Measurements from ENCODE around the gene SS18.

SS18 gene

GRCh38 chr18:26039203-26039602 is 51.2 kb downstream of the SS18 start:
- H3K4me2 ChIP-seq (ENCODE audit: low read length): no peak overlapping the region
- TF ChIP-seq EZH2 (IDR thresholded peaks at IDR 0.05; ENCODE audit: borderline replicate concordance, low read length) (no peak), CTCF (IDR thresholded peaks at IDR 0.05; ENCODE audit: low read length) (no peak)
- no peaks in the 10 kb centered on the region for H3K4me1 ChIP-seq (ENCODE audit: insufficient read depth, low read length, severe bottlenecking)
- no peak overlapping the region for H2AFZ ChIP-seq (ENCODE audit: low read length)
- H3K9ac ChIP-seq (ENCODE audit: low read length): no peak overlapping the region
- no peaks in the 10 kb centered on the region for H3K9me2 ChIP-seq (ENCODE audit: low read depth, low read length)
- H4K20me1 ChIP-seq (ENCODE audit: insufficient read depth, low read length): no peaks in the 10 kb centered on the region
- H3K9me3 ChIP-seq (ENCODE audit: low read length): no peaks in the 10 kb centered on the region
- H3F3A ChIP-seq (ENCODE audit: insufficient read depth, low read length): no peaks in the 10 kb centered on the region
- no peak overlapping the region for H3K4me3 ChIP-seq (ENCODE audit: low read depth, low read length, poor library complexity, severe bottlenecking)
- peaks cover 73% of the 10 kb centered on the region for H3K36me3 ChIP-seq (ENCODE audit: insufficient read depth, low read length)
- no peak overlapping the region for H3K27ac ChIP-seq (ENCODE audit: low read depth, low read length, poor library complexity, severe bottlenecking)
- H3K79me2 ChIP-seq (ENCODE audit: insufficient read depth, low read length): no peaks in the 10 kb centered on the region; the same call in 1 of the 2 replicates
- H3K27me3 ChIP-seq (ENCODE audit: insufficient read depth, low read length): no peaks in the 10 kb centered on the region

- no peaks in the 10 kb centered on the region; the same call in 1 of the 2 replicates for H3K79me2 ChIP-seq (ENCODE audit: insufficient read depth, low read length)
- H3K9me3 ChIP-seq (ENCODE audit: low read length): no peaks in the 10 kb centered on the region
- no peak overlapping the region for H3K4me3 ChIP-seq (ENCODE audit: low read depth, low read length, poor library complexity, severe bottlenecking)
- H2AFZ ChIP-seq (ENCODE audit: low read length): no peak overlapping the region
- no peaks in the 10 kb centered on the region for H4K20me1 ChIP-seq (ENCODE audit: insufficient read depth, low read length)
- H3K9me2 ChIP-seq (ENCODE audit: low read depth, low read length): no peaks in the 10 kb centered on the region
- H3K27me3 ChIP-seq (ENCODE audit: insufficient read depth, low read length): no peaks in the 10 kb centered on the region
- no peaks in the 10 kb centered on the region for H3K4me1 ChIP-seq (ENCODE audit: insufficient read depth, low read length, severe bottlenecking)
- H3K4me2 ChIP-seq (ENCODE audit: low read length): no peak overlapping the region
- no peak overlapping the region for H3K27ac ChIP-seq (ENCODE audit: low read depth, low read length, poor library complexity, severe bottlenecking)
- no peak overlapping the region for H3K9ac ChIP-seq (ENCODE audit: low read length)
- H3F3A ChIP-seq (ENCODE audit: insufficient read depth, low read length): no peaks in the 10 kb centered on the region
- TF ChIP-seq EZH2 (IDR thresholded peaks at IDR 0.05; ENCODE audit: borderline replicate concordance, low read length): no peak
- no peak for TF ChIP-seq CTCF (IDR thresholded peaks at IDR 0.05; ENCODE audit: low read length)
- H3K36me3 ChIP-seq (ENCODE audit: insufficient read depth, low read length): peaks cover 86% of the 10 kb centered on the region
These were observed 53.8 kb downstream of the SS18 start for GRCh38 chr18:26036635-26037034.

- Histone ChIP-seq H3K4me3 (ENCODE audit: low read depth, low read length, poor library complexity, severe bottlenecking) (no peak overlapping the region), H3K4me2 (ENCODE audit: low read length) (no peak overlapping the region), H3K36me3 (ENCODE audit: insufficient read depth, low read length) (peaks cover 94% of the 10 kb centered on the region), H3K27ac (ENCODE audit: low read depth, low read length, poor library complexity, severe bottlenecking) (no peak overlapping the region), H2AFZ (ENCODE audit: low read length) (no peak overlapping the region), H3K9me2 (ENCODE audit: low read depth, low read length) (no peaks in the 10 kb centered on the region), H3K27me3 (ENCODE audit: insufficient read depth, low read length) (no peaks in the 10 kb centered on the region), H4K20me1 (ENCODE audit: insufficient read depth, low read length) (no peaks in the 10 kb centered on the region), H3K4me1 (ENCODE audit: insufficient read depth, low read length, severe bottlenecking) (no peaks in the 10 kb centered on the region), H3K79me2 (ENCODE audit: insufficient read depth, low read length) (no peaks in the 10 kb centered on the region), H3K9me3 (ENCODE audit: low read length) (no peaks in the 10 kb centered on the region), H3F3A (ENCODE audit: insufficient read depth, low read length) (no peaks in the 10 kb centered on the region), H3K9ac (ENCODE audit: low read length) (no peak overlapping the region)
- TF ChIP-seq EZH2 (IDR thresholded peaks at IDR 0.05; ENCODE audit: borderline replicate concordance, low read length) (no peak), CTCF (IDR thresholded peaks at IDR 0.05; ENCODE audit: low read length) (no peak)
These were observed 55.4 kb downstream of the SS18 start for GRCh38 chr18:26034850-26035497.
